ENCODE data around the gene LTBP2.

Gene LTBP2

DNA sequence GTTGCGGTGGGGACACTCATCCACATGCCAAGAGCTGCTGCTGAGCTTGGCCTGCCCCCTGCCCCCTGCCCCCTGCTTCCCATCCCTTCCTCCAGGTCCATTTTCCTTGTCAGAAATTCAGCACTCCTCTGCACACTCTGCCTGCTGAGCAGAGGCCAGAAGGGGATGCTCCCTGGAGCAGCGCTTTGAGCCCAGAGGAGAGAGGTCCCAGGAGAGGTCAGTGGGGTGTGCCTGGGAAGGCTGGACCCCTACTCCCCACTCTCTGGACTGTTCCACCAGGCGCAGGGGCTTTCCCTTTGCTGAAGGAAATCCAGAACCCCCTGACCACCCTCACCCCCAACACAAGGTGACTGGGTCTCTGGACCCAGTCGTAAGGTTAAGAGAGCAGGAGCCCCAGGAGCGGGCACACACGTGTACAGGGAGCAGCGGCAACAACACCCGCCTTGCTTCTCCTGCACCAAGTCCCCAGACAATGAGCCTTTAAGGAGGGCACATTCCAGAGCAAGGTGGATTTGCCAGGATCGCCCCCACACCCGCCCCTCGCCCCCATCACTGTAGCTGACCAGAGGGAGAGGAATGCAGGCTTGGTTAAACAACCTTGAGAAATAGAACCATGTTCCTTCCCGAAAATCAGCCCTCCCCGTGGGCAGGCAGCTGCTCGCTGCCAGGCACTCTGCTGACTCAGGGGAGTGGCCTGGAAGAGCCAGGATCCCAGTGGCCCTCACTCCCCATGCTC lies 87.8 kb downstream of the LTBP2 start:
- DNase-seq, result no peak

DNA sequence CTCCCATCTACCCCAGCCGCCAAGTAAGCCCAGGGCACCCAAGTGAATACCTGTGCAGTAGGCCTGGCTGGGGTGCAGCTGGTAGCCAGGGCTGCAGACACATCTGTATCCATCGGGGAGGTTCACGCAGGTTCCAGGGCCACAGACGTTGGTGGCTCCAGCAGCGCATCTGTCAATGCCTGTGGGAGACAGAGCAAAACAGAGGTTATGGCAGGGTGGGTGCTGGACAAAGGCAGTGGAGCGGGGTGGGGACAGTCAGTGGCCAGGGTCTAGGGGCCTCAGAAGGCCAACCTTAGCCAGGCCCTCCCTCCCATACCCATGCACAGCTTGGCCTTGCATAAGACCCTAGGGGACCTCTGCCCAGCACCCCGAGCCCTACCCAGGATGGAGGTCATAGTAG lies 89.3 kb downstream of the LTBP2 start:
- DNase-seq, result no peak

DNA sequence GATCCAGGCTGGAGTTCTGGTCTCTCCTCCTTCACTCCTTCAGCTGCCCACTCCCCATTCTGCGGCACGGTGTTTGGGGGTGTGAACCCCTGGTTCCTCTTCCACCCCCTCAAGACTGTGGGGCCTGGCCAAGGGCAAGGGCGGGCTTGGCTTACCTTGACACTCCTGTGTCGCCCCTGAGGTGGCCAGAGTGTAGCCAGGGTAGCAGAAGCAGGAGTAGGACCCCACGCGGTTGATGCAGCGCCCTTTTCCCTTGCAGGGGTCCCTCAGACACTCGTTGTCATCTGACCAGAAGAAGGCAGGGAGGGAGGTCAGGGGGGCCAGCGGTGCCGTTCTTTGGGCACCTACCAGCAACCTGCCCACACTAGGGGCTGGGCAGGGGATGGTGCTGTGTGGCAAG lies 90.3 kb downstream of the LTBP2 start:
- no peak for DNase-seq

DNA sequence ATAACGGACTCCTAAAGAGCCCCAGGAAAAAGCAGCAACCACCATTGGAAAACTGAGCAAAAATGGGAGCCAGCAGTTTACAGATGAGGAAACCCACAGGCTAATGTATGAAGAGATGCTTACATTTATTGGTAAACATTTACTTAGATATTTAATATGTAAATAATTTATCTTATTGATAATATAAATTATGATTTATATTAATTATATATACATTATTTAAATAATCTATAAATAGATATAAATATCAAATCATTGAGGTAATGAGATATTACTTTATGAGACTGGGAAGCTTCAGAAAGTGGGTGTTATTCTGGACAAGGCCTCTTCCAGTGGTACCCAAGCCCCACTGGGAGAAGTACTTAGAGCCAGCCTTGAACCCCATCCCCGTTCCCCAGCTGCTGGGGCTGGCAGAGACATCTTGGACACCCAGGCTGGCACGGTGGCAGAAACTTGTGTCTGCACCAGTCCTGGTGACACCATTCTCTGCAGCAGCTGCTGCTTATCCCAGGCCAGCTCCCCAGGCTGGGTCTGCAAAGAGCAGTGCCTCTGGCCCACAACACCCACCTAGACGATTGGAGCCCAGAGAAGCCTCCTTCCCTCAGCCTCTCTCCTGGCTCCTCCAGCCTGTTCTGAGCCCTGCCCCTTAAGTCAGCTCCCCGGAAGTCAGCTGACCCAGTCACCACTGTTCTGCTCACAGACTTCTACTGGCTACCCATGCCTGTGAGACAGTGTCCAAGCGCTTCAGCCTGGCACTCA lies 92.5 kb downstream of the LTBP2 start:
- no peak for DNase-seq

DNA sequence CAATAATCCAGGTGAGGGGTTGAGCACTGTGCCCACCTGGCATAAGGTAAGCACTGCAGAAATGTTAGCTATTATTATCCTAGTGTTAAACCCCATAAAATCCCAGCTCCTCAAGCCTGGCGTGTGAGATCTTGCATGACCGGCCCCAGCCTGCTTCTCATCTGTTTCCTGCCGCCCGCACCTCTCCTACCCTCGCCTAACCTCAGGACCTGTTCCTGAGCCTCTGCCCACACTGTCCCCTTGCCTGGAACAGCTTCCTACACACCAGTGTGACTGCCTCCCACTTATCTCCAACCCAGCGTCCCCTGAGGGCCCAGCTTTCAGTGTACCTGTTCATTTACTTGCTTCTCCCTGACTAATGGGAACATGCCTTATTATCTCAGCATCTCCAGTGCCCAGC lies 93.8 kb downstream of the LTBP2 start:
- DNase-seq, result no peak

DNA sequence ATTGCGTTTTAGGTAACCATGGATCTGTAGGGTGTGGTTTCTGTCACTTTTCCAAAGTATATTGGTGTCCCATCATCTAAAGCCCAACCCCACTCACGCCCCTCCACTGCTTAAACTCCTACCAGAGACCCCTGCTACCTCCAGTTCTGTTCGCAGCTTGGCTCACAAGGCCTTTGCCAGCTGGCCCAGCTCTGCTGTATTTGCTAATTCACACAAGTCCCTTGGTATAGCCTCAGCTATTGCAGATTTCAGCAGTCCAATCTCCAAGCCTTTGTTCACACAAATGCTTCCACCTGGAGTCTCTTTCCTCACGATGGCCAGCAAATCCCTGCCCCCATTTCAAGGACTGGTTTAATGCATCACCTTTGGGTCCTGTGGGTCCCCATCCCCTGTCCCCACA lies 94.3 kb downstream of the LTBP2 start:
- DNase-seq, result no peak

DNA sequence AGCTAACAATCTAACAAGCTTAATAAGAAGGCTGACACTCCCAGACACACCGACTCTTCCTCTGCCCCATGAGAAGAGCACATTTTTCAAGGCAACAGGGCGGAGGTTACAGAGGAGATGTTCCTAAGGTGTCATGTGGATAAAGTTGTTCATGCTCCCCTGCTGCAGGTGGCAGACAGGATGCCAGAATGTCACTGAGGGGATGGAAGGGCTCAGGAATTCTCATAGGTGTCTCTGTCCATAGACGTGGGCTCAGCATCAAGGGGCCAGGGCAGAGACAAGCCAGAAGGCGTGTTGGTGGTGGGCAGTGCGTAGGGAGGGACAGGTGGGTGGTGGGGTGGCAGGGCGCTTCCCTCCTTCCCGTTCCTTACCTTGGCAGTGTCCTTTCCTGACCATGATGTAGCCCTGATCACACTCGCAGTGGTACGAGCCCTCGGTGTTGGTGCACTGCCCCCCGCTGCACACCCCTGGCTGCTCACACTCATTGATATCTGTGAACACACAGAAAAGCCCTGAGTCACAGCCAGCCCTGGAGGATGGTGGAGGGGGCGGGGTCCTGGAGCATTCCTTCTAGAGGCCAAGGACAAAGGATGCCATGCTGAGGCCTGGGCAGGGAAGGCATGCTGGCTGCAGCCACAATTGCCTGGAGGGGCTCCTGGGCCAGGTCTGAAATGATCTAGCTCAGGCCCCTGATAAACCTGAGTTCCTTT lies 95.4 kb downstream of the LTBP2 start:
- DNase-seq, result no peak

DNA sequence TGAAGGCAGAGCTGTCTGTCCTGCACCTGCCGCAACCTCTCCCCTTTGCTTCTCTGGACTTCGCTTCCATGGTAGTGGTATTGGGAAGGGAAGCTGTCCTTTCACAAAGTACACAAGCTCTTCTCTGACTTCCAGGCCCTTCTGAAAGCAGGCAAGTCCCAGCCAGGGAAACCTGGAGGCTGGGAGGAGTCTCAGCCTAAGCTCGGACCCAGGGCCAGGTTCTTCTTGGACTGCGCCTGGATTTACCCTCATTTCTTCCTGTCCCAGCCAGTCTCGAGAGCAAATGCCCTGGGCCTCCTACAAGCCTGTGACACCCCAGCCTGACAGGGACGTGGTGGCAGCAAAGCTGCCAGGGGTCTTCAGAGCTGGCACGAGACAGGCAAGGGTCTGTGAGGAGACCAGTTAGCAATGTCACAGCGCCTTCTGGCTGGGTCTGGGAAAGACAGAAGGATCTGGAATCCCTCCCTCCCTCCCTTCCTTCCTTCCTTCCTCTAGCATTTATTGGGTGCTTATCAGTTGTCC lies 96.1 kb downstream of the LTBP2 start:
- DNase-seq, result no peak

DNA sequence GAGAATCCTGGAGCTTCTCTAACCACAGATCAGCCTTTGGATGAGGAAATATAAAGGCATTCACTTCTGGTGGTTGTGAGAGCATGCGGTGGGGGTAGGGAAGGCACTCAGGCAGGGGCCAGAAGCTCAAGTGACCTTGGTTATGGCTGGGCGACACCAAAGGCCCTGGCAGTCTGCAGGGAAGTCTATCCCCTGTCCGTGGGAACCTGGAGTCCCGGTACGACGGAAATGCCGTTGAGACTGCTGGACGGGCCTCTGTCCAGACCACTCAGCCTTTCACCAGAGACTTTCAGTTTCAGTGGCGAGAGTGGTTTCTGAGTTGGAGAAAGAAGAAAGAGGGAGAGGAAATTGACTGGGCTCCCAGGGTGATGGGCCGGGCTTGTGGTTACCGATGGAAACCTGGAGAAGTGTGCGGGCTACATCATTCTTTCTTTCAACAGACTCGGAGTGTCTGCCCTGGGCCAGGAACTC lies 97.5 kb downstream of the LTBP2 start:
- DNase-seq, result peak; percentile 82

DNA sequence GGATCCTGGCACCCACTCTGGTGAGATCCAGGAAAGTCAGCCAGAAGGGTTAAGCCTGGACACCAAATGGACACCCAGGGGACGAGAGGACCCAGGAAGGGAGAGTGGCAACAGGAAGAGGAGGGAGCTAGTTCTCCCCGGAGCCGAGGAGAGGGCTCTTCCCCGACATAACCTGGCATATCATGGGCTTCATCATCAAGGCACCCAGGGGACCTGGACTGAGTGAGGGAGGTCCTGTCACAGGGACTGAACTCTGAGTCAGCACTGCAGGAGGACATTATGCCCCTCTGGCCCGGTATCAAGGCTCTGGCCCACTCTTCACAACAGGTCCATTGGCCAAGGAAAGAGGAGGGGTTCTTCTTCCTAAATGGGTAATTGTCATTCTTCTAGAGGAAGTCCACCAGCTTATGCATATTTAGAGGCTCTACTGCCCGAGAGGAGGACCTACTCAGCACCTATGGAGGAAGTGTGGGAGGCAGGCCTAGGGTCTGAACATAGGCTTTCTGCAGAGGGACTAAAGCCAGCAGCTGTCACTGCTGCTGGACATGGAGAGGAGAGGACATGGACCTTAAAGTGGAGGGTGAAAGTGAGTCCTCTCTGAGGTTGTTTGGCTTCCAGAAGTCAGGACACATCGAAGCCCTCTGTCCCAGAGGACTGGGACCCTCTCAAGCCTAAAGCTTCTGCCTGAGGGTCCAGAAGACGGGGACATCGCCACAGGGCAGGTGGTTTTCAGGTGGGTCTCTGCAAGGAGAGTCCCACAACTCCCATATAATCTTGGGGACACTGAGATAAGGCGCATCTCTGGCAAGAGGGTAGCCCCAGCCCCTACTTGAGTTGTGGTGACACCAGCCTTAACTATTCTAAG lies 99.8 kb downstream of the LTBP2 start:
- peak; percentile 12 for DNase-seq

DNA sequence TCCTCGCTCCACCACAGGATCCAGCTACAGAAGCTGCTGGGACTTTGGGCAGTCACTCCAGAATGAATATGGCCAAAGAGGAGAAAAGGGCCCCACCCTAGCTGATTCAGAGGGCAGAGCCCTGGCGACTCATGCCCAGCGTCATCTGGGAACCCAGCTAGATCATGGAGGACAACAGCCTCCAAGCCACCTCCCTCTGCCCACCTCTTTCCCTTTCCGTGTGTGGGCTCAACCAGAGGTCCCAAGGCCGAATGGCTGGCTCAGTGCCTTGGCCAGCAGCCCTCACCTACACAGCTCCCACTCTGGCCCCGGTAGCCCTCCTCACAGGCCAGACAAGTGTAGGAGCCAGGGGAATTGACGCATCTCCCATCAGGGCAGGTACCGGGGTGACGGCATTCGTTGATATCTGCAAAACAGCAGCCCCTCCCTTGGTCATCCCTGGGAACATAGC lies 101.1 kb downstream of the LTBP2 start:
- DNase-seq, result peak; percentile 14

DNA sequence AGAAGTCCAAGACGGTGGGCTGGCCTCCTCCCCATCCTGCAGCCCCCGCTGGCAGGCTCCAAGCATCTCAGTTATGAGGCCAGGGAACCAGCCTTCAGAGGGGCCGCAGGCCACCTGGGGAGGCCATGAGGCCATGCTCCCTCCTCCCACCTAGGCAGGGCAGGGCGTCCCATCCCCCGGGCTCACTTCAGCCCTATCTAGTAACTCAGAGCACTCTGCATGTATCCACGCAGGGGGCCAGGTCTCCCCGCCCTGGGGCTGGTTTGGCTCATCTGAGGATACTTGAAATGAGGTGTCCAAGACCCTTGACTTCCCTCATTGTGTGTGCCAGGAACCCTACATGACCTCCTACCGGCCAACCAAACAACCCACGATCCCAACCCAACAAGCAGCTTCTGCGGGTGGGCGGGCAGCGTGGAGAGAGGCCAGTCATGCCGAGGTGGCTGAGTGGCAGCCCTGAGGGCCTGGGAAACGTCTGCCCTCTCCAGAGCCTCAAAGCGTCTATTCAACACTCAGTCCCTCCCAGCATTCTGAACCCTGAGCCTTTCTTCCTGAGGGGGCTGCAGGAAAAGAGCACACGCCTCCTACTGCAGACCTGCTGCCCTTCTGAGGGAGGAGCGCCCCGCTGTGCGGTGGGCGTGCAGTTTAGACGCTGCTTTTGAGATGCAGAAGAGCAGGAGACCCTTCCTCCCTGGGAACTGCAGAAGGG lies 101.7 kb downstream of the LTBP2 start:
- peak; percentile 18 for DNase-seq

DNA sequence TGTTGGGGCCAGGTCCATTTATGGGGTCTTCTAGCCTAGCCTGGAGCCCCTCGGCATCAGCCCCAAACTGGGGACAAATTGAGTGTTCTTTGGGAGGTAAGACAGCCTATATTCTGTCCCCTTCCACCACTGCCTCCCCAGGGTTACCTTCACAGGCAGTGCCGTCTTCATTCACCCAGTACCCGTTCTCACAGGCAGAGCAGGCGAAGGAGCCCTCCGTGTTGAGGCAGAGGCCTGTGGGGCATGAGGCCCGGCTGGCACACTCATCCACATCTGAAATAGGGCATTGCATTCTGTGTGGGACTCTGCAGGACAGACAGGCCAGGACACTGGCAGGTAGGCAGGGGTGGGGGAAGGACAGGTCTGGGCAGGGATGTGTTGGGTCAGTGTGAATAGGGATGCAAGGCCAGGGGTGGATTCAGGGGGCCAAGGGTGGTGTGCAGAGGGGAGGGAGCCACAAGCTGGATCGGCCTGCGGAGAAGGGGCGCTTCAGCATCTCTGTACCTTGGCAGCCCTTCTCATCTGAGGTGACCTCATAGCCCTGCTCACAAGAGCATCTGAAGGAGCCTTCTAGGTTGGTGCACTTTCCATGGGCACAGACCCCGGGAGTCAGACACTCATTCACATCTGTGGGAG lies 102.3 kb downstream of the LTBP2 start:
- peak; percentile 14 for DNase-seq

DNA sequence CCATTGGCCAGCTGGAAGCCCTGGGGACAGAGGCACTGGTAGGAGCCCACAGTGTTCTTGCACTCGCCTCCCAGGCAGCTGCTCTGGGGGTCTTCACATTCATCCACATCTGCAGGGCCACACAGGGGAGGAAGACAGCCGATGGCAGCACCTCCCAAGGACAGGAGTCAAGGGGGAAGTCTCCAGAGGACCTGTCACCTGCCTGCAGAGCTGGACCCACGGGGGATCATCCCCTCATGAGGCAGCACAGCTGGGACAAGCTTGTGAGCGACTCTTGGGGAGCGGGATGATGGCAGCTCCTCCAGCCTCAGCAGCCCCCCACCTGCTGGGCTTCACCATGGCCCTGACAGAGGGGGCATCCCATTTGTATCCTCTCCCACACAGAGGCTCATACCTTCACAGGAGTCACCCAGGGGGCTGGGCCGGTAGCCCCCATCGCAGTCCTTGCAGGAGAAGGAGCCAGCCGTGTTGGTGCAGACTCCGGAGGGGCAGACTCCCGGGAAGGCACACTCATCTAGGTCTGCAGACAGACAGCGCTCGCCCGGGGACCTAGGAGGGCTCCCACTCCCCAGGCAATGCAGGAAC lies 103.1 kb downstream of the LTBP2 start:
- DNase-seq, result peak; percentile 14

DNA sequence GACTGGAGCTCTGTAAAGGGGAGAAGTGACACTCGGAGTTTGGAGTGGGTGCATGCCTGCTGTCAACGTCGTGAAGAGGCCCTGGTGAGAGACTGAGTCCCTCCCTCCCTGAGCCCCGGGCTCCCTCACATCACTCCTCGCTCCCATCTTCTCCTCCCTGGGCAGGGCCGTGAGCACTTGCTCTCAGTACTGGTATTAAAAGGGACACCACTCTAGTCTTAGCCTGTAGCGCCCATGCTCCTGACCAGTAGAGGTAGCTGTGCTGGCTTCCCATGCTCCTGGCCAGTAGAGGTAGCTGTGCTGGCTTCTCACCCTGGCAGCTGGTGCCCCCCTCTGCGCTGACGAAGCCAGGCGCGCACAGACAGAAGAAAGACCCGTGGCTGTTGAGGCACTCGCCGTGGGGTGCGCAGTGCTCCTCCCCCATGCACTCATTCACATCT lies 103.7 kb downstream of the LTBP2 start:
- peak; percentile 19 for DNase-seq

DNA sequence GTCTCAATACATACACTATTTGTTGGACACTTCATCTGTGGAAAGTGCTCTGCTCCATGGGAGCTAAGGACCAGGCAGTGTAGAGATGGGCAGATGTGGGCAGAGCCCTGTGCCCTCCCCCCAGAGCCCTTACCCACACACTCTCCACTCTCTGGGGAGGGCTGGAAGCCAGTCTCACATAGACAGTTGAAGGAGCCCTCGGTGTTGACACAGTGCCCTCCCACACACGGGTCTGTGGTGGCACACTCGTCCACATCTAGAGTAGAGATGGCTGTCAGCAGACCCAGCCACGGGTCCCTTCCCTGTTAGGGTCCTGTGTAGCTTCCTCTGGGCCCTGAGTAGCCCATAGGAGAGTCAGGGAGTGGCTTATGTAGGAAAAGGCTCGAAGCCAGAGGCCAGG lies 104.2 kb downstream of the LTBP2 start:
- peak; percentile 7 for DNase-seq

DNA sequence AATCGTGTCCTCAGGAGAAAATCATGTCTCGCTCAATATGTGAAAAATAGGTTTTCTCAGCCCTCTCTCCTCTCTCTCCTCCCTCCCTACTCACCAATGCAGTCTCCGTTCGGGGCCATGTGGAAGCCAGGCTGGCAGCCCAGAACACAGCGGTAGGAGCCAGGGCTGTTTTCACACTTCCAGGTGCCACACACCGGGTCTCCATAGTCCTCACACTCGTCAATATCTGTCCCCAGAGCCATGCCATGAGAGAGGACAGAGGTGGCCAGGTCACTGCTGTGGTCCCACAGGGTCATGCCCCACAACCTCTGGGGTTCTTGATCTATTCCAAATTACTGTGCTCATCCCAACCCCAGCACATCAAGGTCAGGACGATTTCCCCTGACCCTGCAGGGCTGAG lies 105.0 kb downstream of the LTBP2 start:
- peak; percentile 6 for DNase-seq

DNA sequence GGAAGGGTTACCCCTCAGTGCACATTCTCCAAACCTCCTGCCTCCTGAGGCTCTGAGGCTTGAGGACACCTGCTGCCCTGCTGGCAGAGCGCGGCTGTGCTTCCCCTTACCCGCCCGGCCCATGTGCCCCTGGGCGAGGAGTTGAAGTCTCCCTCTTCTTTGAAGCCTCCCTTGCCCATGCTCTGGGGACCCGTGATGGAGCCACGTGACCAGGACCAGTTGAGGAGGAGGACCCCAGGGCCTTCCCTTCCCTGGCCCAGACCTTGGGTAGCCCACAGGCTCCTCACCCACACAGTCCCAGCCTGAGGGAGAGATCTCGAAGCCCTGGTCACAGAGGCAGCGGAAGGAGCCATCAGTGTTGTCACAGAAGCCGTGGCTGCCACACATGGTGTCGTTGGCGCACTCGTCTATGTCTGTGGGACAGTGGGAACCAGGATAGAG lies 105.6 kb downstream of the LTBP2 start:
- peak; percentile 16 for DNase-seq

DNA sequence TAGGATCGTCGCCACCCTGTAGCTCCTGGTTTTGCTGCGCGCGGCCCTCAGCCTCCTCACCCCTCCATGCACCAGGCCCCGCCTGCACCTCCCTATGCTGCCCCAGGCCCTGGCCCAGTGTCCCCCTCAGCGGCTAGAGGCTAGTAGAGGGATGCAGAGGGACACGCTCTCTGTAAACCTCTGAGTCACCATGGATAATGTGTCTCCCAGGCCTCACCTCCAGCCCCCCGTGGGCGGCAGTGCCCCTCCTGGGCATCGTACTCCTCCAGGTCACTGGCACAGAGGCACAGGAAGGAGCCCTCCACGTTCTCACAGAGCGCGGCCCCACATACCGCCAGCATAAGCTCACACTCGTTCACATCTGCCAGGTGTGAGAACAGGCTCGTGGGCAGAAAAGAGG lies 106.2 kb downstream of the LTBP2 start:
- DNase-seq, result peak; percentile 8

DNA sequence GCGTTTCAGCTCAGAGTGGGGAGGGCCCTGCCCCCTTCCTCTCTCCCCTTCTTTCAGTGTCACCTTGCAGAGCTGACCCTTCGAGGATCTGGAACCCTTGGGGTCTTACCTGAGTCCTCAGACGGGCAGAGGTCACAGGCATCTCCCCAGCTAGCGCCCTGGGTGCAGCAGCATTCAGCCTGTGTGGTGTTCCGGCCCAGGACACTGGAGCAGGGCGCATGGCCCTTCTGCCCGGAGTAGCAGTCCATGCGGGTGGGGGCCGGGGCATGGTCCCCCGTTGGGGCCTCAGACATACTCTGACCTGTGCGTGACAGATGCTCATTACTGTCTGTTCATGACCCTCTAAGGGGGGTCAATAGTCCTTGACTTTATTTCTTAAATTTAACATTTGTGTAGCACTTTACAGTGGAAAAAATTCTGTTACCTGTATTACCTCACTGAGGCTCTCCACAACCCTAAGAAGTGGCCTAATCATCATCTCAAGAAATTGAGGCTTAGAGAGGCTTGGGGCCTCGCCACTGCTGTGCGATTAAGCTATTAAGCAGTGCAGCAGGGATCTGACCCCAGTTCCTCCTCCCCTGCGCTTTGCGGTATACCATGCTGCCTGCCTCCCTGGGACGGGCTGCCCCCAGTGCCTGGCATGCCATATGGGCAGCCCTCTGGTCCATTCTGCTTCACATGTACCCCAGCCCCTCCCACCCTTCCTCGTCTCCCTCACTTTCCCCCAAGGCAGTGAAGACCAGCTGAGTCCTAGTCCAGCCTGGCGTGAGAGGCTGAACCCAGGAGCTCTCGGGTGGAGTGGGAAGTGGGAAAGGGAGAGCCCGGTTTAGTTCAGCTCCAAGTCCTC lies 106.9 kb downstream of the LTBP2 start:
- no peak for DNase-seq

All from right hindlimb (tissue), 1 donor.